ENCODE data around the gene ARID4B. TPM values are rescaled to one million over a fixed set of nuclear protein-coding genes. Genes with fewer than 3 reads are reported as not detected.

Gene ARID4B
- total RNA-seq, 1 experiment from 2014 or later = 56.6 TPM

DNA sequence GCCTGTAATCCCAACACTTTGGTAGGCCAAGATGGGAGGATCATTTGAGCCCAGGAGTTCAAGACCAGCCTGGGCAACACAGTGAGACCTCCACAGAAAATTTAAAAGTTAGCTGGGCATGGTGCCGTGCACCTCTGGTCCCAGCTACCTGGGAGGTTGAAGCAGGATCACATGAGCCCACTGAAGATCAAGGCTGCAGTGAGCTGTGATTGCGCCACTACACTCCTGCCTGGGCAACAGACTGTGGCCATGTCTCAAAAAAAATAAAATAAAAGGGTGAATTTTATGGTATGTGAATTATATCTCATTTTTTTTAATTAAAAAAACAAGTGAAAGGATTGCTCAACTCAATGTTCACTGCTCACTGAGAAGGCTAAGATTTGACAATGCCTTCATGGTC is 8.7 kb downstream of the ARID4B start:
- H3K36me3 Mint-ChIP-seq (ENCODE audit: insufficient read depth, unreplicated experiment) = peaks cover 23% of the 10 kb centered on the region
- BruUV-seq (replicated peaks) = no TSS peak
- CTCF ChIA-PET = no interaction called here
- H3K4me1 Mint-ChIP-seq (ENCODE audit: low read depth, unreplicated experiment) = peaks cover 29% of the 10 kb centered on the region
- H3K27ac Mint-ChIP-seq (ENCODE audit: unreplicated experiment) = no peak overlapping the region
- no peak for DNase-seq
- intact Hi-C loops (cut with micrococcal nuclease; ENCODE audit: unreplicated experiment) = no loop called here
- no peaks in the 10 kb centered on the region for H3K27me3 Mint-ChIP-seq (ENCODE audit: unreplicated experiment)
- no peaks in the 10 kb centered on the region for H3K9me3 Mint-ChIP-seq (ENCODE audit: low read depth, unreplicated experiment)
- no peak overlapping the region for H3K4me3 Mint-ChIP-seq (ENCODE audit: low read depth, unreplicated experiment)
- TF ChIP-seq, protein P1, sequence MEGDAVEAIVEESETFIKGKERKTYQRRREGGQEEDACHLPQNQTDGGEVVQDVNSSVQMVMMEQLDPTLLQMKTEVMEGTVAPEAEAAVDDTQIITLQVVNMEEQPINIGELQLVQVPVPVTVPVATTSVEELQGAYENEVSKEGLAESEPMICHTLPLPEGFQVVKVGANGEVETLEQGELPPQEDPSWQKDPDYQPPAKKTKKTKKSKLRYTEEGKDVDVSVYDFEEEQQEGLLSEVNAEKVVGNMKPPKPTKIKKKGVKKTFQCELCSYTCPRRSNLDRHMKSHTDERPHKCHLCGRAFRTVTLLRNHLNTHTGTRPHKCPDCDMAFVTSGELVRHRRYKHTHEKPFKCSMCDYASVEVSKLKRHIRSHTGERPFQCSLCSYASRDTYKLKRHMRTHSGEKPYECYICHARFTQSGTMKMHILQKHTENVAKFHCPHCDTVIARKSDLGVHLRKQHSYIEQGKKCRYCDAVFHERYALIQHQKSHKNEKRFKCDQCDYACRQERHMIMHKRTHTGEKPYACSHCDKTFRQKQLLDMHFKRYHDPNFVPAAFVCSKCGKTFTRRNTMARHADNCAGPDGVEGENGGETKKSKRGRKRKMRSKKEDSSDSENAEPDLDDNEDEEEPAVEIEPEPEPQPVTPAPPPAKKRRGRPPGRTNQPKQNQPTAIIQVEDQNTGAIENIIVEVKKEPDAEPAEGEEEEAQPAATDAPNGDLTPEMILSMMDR (IDR thresholded peaks at IDR 0.05; ENCODE audit: unreplicated experiment) = no peak

DNA sequence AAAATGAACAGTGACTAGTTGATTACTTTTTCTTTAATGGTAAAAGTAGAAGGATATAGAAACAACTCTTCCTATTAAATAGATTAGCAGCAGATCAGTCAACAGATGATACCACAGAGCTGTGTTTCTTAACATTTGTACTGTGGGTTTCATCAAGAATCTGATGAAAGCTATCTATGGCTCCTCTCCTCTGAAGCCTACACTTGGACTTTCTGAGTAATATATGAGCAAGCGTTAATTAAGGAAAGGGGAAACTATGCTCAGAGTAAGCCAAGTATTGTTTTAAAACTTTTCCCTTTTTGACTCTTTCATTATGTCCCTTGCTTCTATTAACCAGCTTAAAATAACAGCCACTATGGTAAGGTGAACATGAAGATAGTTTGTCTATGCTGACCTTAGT is 10.8 kb downstream of the ARID4B start:
- no peak overlapping the region for H3K4me3 Mint-ChIP-seq (ENCODE audit: low read depth, unreplicated experiment)
- H3K27me3 Mint-ChIP-seq (ENCODE audit: unreplicated experiment) = no peaks in the 10 kb centered on the region
- DNase-seq = no peak
- H3K36me3 Mint-ChIP-seq (ENCODE audit: insufficient read depth, unreplicated experiment) = peaks cover 20% of the 10 kb centered on the region
- peaks cover 21% of the 10 kb centered on the region for H3K4me1 Mint-ChIP-seq (ENCODE audit: low read depth, unreplicated experiment)
- CTCF ChIA-PET = no interaction called here
- no TSS peak for BruUV-seq (replicated peaks)
- intact Hi-C loops (cut with micrococcal nuclease; ENCODE audit: unreplicated experiment) = no loop called here
- TF ChIP-seq, protein P1 (IDR thresholded peaks at IDR 0.05; ENCODE audit: unreplicated experiment) = no peak
- no peaks in the 10 kb centered on the region for H3K9me3 Mint-ChIP-seq (ENCODE audit: low read depth, unreplicated experiment)
- H3K27ac Mint-ChIP-seq (ENCODE audit: unreplicated experiment) = no peak overlapping the region

DNA sequence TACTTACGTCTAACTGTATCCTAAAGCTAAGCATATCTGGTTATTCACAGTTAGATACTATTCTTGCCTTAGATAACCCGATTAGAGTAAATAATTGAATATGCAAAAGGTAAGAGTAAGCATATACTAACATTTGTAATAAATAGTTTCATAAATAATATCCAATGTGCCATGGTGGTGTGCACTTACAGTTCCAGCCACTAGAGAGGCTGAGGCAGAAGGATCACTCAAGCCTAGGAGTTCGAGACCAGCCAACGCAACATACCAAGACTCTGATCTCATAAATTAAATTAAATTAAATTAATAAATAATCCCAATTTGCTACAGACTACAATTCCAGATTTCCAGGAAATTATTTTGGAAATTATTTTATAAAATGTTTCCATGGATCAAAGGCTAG is 12.2 kb downstream of the ARID4B start:
- no TSS peak for BruUV-seq (replicated peaks)
- intact Hi-C loops (cut with micrococcal nuclease; ENCODE audit: unreplicated experiment) = no loop called here
- Mint-ChIP-seq H3K36me3 (ENCODE audit: insufficient read depth, unreplicated experiment) (peaks cover 14% of the 10 kb centered on the region), H3K4me1 (ENCODE audit: low read depth, unreplicated experiment) (peaks cover 8% of the 10 kb centered on the region), H3K27ac (ENCODE audit: unreplicated experiment) (no peak overlapping the region), H3K4me3 (ENCODE audit: low read depth, unreplicated experiment) (no peak overlapping the region), H3K27me3 (ENCODE audit: unreplicated experiment) (no peaks in the 10 kb centered on the region), H3K9me3 (ENCODE audit: low read depth, unreplicated experiment) (no peaks in the 10 kb centered on the region)
- no peak for DNase-seq
- CTCF ChIA-PET = no interaction called here
- TF ChIP-seq, protein P1 (IDR thresholded peaks at IDR 0.05; ENCODE audit: unreplicated experiment) = no peak

DNA sequence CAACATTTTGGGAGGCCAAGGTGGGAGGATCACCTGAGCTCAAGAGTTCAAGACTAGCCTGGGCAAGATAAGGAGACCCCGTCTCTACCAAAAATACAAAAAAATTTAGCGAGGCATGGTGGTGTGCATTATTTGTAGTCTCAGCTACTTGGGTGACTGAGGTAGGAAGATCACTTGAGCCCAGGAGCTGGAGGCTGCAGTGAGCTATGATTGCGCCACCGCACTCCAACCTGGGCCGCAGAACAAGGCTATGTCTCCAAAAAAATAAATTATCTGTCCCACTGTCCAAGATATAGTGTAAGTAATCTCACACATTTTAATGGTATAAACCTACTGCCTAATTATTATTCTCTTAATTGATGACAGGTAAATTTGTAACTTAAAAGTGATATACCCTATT is 12.8 kb downstream of the ARID4B start:
- intact Hi-C loops (cut with micrococcal nuclease; ENCODE audit: unreplicated experiment) = no loop called here
- H3K4me3 Mint-ChIP-seq (ENCODE audit: low read depth, unreplicated experiment) = no peak overlapping the region
- TF ChIP-seq, protein P1 (IDR thresholded peaks at IDR 0.05; ENCODE audit: unreplicated experiment) = no peak
- CTCF ChIA-PET = interaction anchor here (0.7 kb wide), 1 partner anchor 11 kb away, joined by 3 read pairs; no protein-coding TSS in a partner anchor
- H3K4me1 Mint-ChIP-seq (ENCODE audit: low read depth, unreplicated experiment) = peaks cover 2% of the 10 kb centered on the region
- no peak overlapping the region for H3K27ac Mint-ChIP-seq (ENCODE audit: unreplicated experiment)
- peaks cover 9% of the 10 kb centered on the region for H3K36me3 Mint-ChIP-seq (ENCODE audit: insufficient read depth, unreplicated experiment)
- no peaks in the 10 kb centered on the region for H3K27me3 Mint-ChIP-seq (ENCODE audit: unreplicated experiment)
- H3K9me3 Mint-ChIP-seq (ENCODE audit: low read depth, unreplicated experiment) = no peaks in the 10 kb centered on the region
- DNase-seq = no peak
- no TSS peak for BruUV-seq (replicated peaks)
